HK-2 (cell line): ENCODE results near the gene LEPROT.

ENCODE experiments used
- DNase-seq: peaks from one replicate; pipeline ENCODE4 v3.0.0-alpha.2; 2018; ENCODE audit not compliant: unreplicated experiment

Gene LEPROT

GRCh38 chr1:65477414-65478378 is 57.2 kb downstream of the LEPROT start:
- no peak for DNase-seq

GRCh38 chr1:65478379-65479026 is 58.0 kb downstream of the LEPROT start:
- DNase-seq: no peak

- no peak for DNase-seq
Measured at GRCh38 chr1:65479554-65480204, 59.2 kb downstream of the LEPROT start.

GRCh38 chr1:65480684-65481405 is 60.4 kb downstream of the LEPROT start:
- no peak for DNase-seq

GRCh38 chr1:65483993-65484754 is 63.7 kb downstream of the LEPROT start:
- no peak for DNase-seq
